HepG2 (cell line): ENCODE data around the gene TAPBP. TPM values are rescaled to one million over a fixed set of nuclear protein-coding genes. Genes with fewer than 3 reads are reported as not detected.

Experiments used
- ARID4A ChIP-seq: sonication (generic); formaldehyde crosslinking; IDR thresholded peaks from 2 replicates; pipeline ENCODE4 v1.5.0; 2020; ENCODE audit warnings: mild to moderate bottlenecking, missing genetic modification reagents, borderline replicate concordance
- HCFC1 ChIP-seq: fragments of 150-350 bp; IDR thresholded peaks from 2 replicates; pipeline ENCODE4 v1.6.1; 2014; ENCODE audit warnings: low read depth, low read length
- IRF1 ChIP-seq: sonication (generic); formaldehyde crosslinking; IDR thresholded peaks from 2 replicates; pipeline ENCODE4 v1.4.0; 2020; ENCODE audit warnings: low read depth, mild to moderate bottlenecking, missing genetic modification reagents
- RNF219 ChIP-seq: sonication (generic); formaldehyde crosslinking; IDR thresholded peaks from 2 replicates; pipeline ENCODE4 v1.5.0; 2020; ENCODE audit warnings: mild to moderate bottlenecking, missing genetic modification reagents
- SP2 ChIP-seq: sonication (generic); formaldehyde crosslinking; IDR thresholded peaks from 2 replicates; pipeline ENCODE4 v1.5.1; 2020; ENCODE audit warnings: mild to moderate bottlenecking, missing genetic modification reagents
- SRF ChIP-seq: IDR thresholded peaks from 2 replicates; pipeline ENCODE4 v1.6.1; 2011; ENCODE audit warnings: mild to moderate bottlenecking, low read depth, low read length, moderate library complexity
- TEAD3 ChIP-seq: optimal IDR thresholded peaks from 2 replicates; pipeline ENCODE3; 2016; ENCODE audit warnings: borderline replicate concordance
- ZFP37 ChIP-seq: sonication (generic); formaldehyde crosslinking; IDR thresholded peaks from 2 replicates; pipeline ENCODE4 v1.4.0; 2020; ENCODE audit warnings: missing genetic modification reagents, borderline replicate concordance
- ZFP62 ChIP-seq: sonication (generic); formaldehyde crosslinking; IDR thresholded peaks from 2 replicates; pipeline ENCODE4 v1.4.0; 2020; ENCODE audit warnings: missing genetic modification reagents
- ZNF678 ChIP-seq: sonication (generic); formaldehyde crosslinking; IDR thresholded peaks from 2 replicates; pipeline ENCODE4 v1.4.0; 2020; ENCODE audit warnings: mild to moderate bottlenecking, missing genetic modification reagents
- ZNF816 ChIP-seq: sonication (generic); formaldehyde crosslinking; IDR thresholded peaks from 2 replicates; pipeline ENCODE4 v1.8.0; 2022; ENCODE audit warnings: missing genetic modification reagents, mild to moderate bottlenecking, borderline replicate concordance
- ZXDC ChIP-seq: sonication (generic); formaldehyde crosslinking; IDR thresholded peaks from 2 replicates; pipeline ENCODE4 v1.5.0; 2020; ENCODE audit warnings: mild to moderate bottlenecking, missing genetic modification reagents
- polyA plus RNA-seq, 8 experiments: library from polyadenylated mRNA; depleted of rRNA in 3 of 8; stranded (reverse) in 7 of 8; unstranded in 1 of 8; fragments of >200 nt; fragmentation: Illumina TruSeq in 4 of 8; extraction: Trizol in 4 of 8; gene quantifications; 2 replicates each; pipeline versions ENCODE4 v1.2.1 to v1.2.3, GENCODE V29; 2011 to 2016; ENCODE audit warnings: low read depth in 4 of 8, missing spikeins in 1 of 8, mixed read lengths in 1 of 8; ENCODE audit not compliant: insufficient read depth in 1 of 8
- total RNA-seq, 5 experiments: library from RNA; depleted of rRNA; stranded (reverse); fragments of >200 nt; fragmentation: Illumina TruSeq; extraction: Trizol; gene quantifications; 2 replicates each; pipeline ENCODE4 v1.2.3, GENCODE V29; 2016; ENCODE audit warnings: low read depth in 1 of 5
- TF ChIP-seq, protein P1 (sequence below): sonication (generic); formaldehyde crosslinking; IDR thresholded peaks from 2 replicates; pipeline ENCODE4 v1.4.0; 2020; ENCODE audit warnings: mild to moderate bottlenecking, missing genetic modification reagents
- TF ChIP-seq, protein P2 (sequence below): sonication (generic); formaldehyde crosslinking; IDR thresholded peaks from 2 replicates; pipeline ENCODE4 v1.4.0; 2020; ENCODE audit warnings: missing genetic modification reagents
- TF ChIP-seq, protein P3 (sequence below): sonication (generic); formaldehyde crosslinking; IDR thresholded peaks from 2 replicates; pipeline ENCODE4 v1.9.0; 2021; ENCODE audit warnings: missing genetic modification reagents, mild to moderate bottlenecking, borderline replicate concordance

TAPBP gene
- total and polyA plus RNA-seq, 2 of the 13 experiments (the other 11 are each of a cell fraction or from before 2014, with no cell fraction given), result 27.4 to 32.3 TPM

- TF ChIP-seq IRF1 (CRISPR knock-in tag) (no peak), ZFP37 (CRISPR knock-in tag) (no peak), HCFC1 (0 out of 2 replicates have a peak, but pooled peaks have one; percentile 23), RNF219 (CRISPR knock-in tag) (no peak), ZXDC (no peak), ZNF816 (no peak), SP2 (CRISPR knock-in tag) (no peak), TEAD3 (CRISPR knock-in tag) (peak; percentile 64), SRF (peak; percentile 44; the same call in 1 of the 2 replicates), ARID4A (CRISPR knock-in tag) (peak; percentile 75), ZFP62 (CRISPR knock-in tag) (no peak), ZNF678 (CRISPR knock-in tag) (no peak)
- TF ChIP-seq, protein P1, sequence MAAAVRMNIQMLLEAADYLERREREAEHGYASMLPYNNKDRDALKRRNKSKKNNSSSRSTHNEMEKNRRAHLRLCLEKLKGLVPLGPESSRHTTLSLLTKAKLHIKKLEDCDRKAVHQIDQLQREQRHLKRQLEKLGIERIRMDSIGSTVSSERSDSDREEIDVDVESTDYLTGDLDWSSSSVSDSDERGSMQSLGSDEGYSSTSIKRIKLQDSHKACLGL, result no peak; the same call in 1 of the 2 replicates
- TF ChIP-seq, protein P2, sequence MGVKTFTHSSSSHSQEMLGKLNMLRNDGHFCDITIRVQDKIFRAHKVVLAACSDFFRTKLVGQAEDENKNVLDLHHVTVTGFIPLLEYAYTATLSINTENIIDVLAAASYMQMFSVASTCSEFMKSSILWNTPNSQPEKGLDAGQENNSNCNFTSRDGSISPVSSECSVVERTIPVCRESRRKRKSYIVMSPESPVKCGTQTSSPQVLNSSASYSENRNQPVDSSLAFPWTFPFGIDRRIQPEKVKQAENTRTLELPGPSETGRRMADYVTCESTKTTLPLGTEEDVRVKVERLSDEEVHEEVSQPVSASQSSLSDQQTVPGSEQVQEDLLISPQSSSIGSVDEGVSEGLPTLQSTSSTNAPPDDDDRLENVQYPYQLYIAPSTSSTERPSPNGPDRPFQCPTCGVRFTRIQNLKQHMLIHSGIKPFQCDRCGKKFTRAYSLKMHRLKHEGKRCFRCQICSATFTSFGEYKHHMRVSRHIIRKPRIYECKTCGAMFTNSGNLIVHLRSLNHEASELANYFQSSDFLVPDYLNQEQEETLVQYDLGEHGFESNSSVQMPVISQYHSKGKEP (CRISPR knock-in tag), result no peak
- TF ChIP-seq, protein P3, sequence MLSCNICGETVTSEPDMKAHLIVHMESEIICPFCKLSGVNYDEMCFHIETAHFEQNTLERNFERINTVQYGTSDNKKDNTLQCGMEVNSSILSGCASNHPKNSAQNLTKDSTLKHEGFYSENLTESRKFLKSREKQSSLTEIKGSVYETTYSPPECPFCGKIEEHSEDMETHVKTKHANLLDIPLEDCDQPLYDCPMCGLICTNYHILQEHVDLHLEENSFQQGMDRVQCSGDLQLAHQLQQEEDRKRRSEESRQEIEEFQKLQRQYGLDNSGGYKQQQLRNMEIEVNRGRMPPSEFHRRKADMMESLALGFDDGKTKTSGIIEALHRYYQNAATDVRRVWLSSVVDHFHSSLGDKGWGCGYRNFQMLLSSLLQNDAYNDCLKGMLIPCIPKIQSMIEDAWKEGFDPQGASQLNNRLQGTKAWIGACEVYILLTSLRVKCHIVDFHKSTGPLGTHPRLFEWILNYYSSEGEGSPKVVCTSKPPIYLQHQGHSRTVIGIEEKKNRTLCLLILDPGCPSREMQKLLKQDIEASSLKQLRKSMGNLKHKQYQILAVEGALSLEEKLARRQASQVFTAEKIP, result no peak
Observed at GRCh38 chr6:33279971-33280511, 33.8 kb downstream of the TAPBP start (continued).
